Measurements from ENCODE around the gene ZC3H6.
"Not testable (repeated sequence)": the region's sequence is repeated elsewhere in the genome, so short reads cannot be mapped to it uniquely, and the experiment has no call there.

The ZC3H6 gene

DNA sequence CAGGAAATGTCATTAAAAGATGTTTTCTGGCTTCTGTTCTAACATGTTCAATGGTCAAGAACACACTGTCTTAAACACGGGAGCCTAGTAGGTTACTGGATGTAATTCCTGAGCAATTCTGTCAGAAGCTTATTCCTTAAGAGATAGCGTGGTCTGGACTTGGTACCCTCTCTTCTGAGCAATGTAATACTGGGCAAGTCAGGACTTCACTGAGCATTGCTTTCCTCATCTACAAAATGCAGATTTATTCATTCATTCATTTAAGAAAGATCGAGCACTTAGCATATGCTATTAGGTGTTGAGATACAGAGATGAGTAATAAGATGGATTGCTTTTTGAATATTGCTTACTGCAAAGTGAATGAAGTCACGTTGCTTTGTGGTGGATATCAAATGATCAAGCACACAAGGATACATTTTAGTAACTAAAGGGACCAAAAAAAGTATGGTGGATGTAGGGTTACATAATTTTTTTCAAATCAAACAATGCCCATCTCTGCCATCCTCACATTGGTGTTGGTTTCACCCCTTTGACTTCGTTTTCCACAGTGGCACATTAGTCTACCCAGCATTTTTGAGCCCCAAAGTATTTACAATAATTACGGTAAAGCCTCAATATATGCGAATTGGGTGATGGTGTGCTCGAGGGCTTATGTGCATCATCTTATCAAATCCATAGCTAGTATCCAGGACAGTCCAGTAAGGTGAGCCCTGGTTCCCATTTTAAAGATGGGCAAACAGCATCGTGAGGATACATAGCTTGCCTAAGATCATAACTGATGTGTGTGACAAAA lies 65.3 kb downstream of the ZC3H6 start:
- no peak for DNase-seq

GRCh38 chr2:112342067-112342550 lies 66.7 kb downstream of the ZC3H6 start:
- no peak for DNase-seq

DNA sequence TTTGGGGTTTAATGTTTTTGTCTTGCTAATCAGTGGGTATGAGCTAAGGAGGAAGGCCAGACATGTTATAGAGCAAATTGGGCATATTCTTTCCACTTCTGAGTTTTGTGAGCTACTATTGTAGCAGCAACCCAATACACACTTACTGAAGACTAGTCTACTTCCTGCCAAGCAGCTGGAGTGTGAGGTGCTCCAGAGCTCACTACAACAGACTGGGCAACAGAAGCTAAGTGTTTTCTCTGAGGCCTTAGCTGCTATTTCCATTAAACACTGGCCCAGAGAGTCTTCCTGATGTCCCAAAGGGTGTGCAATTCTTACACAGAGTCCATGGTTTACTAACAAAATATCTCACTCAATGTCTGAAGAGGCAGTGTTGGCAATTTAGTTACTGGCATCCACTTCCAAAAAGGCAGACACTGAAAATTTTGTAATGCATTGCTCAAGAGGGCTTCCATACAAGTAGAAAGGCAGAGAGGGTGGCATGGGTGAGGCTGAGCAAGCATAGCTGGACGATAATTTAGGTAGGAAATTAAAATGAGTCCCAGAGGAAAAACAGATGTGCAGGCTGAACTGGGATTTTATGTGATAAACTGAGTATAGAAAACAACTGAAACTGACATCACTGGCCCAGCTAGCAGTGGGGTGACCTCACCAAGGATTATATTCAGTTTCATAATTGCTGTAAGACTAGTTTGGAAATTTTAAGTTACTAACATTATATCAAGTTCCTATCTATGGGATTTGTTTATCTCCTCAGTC lies 68.6 kb downstream of the ZC3H6 start:
- no peak for DNase-seq

DNA sequence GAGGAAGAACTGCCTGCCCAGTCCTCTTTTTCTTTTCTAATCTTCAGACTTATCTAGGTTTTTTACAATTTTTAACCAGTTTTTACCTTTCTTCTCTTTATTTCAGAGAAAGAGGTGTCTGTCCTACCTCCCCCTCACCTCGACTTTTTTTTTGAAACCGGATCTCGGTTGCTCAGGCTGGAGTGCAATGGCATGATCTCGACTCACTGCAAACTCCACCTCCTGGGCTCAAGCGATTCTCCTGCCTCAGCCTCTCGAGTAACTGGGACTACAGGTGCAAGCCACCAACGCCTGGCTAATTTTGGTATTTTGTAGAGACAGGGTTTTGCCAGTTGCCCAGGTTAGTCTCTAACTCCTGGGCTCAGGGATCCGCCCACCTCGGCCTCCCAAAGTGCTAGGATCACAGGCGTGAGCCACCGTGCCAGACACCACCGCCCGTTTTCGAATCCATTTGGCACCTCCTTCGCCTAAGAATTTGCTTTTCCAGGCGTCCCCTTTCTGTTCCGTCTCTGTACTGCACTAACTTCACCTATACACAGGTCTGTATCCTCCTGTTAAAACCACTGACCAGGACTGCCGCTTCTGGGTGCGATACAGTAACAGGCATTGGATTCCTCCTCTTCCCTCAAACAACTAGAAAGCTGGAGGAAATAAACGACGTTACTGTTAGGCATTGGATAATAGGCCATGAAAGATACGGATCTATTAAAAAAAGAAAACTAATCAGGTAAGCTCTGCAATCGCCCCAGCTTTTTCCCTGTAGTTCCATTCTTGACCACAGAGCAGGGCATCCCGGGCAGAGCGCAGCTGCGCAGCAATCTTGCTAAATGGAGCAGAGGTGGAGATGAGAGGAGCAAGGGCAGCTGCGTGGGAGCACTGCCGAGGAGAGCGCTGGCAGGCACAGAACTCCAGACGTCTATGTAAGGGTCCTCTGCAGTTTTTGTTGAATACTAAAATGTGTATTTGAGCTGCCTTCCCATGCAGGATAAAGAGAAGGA lies 69.9 kb downstream of the ZC3H6 start:
- no peak for DNase-seq

GRCh38 chr2:112352292-112352691 lies 76.9 kb downstream of the ZC3H6 start:
- not testable (repeated sequence) for DNase-seq

- DNase-seq = not testable (repeated sequence)
Measured at GRCh38 chr2:112352809-112353603, 77.6 kb downstream of the ZC3H6 start.

DNA sequence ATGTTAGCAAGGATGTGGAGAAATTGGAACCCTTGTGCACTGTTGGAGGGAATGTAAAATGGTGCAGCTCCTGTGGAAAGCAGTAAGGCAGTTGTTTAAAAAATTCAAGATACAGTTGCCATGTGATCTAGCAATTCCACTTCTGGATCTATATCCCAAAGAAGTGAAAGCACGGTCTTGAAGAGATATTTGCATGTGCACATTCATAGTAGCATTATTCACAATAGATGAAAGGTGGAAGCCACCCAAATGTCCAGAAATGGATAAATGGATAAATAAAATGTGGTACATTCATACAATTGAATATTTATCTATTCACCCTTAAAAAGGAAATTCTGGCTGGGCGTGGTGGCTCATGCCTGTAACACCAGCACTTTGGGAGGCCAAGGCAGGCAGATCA lies 78.9 kb downstream of the ZC3H6 start:
- not testable (repeated sequence) for DNase-seq

DNA sequence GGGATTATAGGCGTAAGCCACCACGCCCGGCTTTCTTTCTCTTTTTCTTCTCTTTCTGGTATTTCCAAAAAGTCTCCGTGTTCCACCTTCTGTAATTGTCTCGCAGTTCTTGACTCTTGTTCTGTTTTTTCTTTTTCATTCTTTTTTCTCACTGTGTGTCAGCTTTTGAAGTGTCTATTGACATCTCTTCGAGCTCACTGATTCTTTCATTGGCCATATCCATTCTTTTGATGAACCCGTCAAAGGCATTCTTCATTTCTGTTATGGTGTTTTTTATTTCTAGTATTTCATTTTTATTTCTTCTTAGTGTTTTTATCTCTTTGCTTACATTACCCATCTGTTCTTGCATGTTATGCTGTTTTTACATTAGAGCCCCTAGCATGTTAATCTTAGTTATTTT lies 84.7 kb downstream of the ZC3H6 start:
- DNase-seq = not testable (repeated sequence)

Measured in OCI-M1 (cell line).